HepG2 (cell line): ENCODE data around the gene PTCD1. TPM values are rescaled to one million over a fixed set of nuclear protein-coding genes. Genes with fewer than 3 reads are reported as not detected.

Experiments used
- ASH2L ChIP-seq: fragments of 300-600, 200-600 bp; sonication (generic); IDR thresholded peaks from 2 replicates; pipeline ENCODE4 v1.7.0; 2017; ENCODE audit warnings: low read depth, mild to moderate bottlenecking, moderate library complexity, mixed read lengths, low read length; ENCODE audit not compliant: insufficient read length
- CHCHD3 ChIP-seq: sonication (generic); formaldehyde crosslinking; IDR thresholded peaks from 2 replicates; pipeline ENCODE4 v1.8.0; 2022; ENCODE audit warnings: mild to moderate bottlenecking, missing genetic modification reagents, moderate library complexity
- EZH2 ChIP-seq: conservative IDR thresholded peaks from 2 replicates; pipeline ENCODE4 v1.6.1; 2012; ENCODE audit warnings: mild to moderate bottlenecking, low read depth, low read length, moderate library complexity
- KDM5A ChIP-seq: fragments of 200-600 bp; sonication (generic); IDR thresholded peaks from 2 replicates; pipeline ENCODE4 v1.7.0; 2018; ENCODE audit warnings: antibody characterized with exemption, mild to moderate bottlenecking, low read length, borderline replicate concordance
- MTA1 ChIP-seq: sonication (generic); formaldehyde crosslinking; IDR thresholded peaks from 2 replicates; pipeline ENCODE4 v1.4.0; 2020; ENCODE audit warnings: missing genetic modification reagents, mild to moderate bottlenecking, borderline replicate concordance
- MYNN ChIP-seq: sonication (generic); formaldehyde crosslinking; IDR thresholded peaks from 2 replicates; pipeline ENCODE4 v1.4.0; 2020; ENCODE audit warnings: mild to moderate bottlenecking, low read depth, missing genetic modification reagents
- NCOR1 ChIP-seq: fragments of 200-600 bp; sonication (generic); IDR thresholded peaks from 2 replicates; pipeline ENCODE4 v1.7.0; 2017; ENCODE audit warnings: antibody characterized with exemption, low read length, borderline replicate concordance
- RBAK ChIP-seq: sonication (generic); formaldehyde crosslinking; IDR thresholded peaks from 2 replicates; pipeline ENCODE4 v1.5.1; 2020; ENCODE audit warnings: mild to moderate bottlenecking, missing genetic modification reagents
- RFX1 ChIP-seq: fragments of 450-650 bp; IDR thresholded peaks from 2 replicates; pipeline ENCODE4 v1.6.1; 2017
- SALL2 ChIP-seq: sonication (generic); formaldehyde crosslinking; IDR thresholded peaks from 2 replicates; pipeline ENCODE4 v1.8.1; 2023; ENCODE audit warnings: mild to moderate bottlenecking, missing genetic modification reagents, inconsistent platforms
- YEATS4 ChIP-seq: sonication (generic); formaldehyde crosslinking; IDR thresholded peaks from 2 replicates; pipeline ENCODE4 v1.4.0; 2020; ENCODE audit warnings: missing genetic modification reagents, borderline replicate concordance
- ZBTB7A ChIP-seq: sonication (generic); formaldehyde crosslinking; IDR thresholded peaks from 2 replicates; pipeline ENCODE4 v1.8.0; 2022; ENCODE audit warnings: mild to moderate bottlenecking, missing genetic modification reagents
- ZC3H13 ChIP-seq: sonication (generic); formaldehyde crosslinking; IDR thresholded peaks from 2 replicates; pipeline ENCODE4 v1.8.1; 2023; ENCODE audit warnings: mild to moderate bottlenecking, missing genetic modification reagents, moderate library complexity
- ZFP36L1 ChIP-seq: sonication (generic); formaldehyde crosslinking; IDR thresholded peaks from 2 replicates; pipeline ENCODE4 v1.8.0; 2022; ENCODE audit warnings: mild to moderate bottlenecking, missing genetic modification reagents, moderate library complexity
- ZHX1 ChIP-seq: sonication (generic); formaldehyde crosslinking; IDR thresholded peaks from 2 replicates; pipeline ENCODE4 v1.8.1; 2022; ENCODE audit warnings: low read depth, mild to moderate bottlenecking, missing genetic modification reagents
- ZHX2 ChIP-seq, 2 experiments: sonication (generic) in 1 of 2; formaldehyde crosslinking in 1 of 2; IDR thresholded peaks; 2 replicates each; pipeline versions ENCODE4 v1.6.1 to v1.9.0; 2014 to 2022; ENCODE audit warnings: antibody characterized with exemption in 1 of 2, borderline replicate concordance in 1 of 2, inconsistent platforms in 1 of 2, low read depth in 1 of 2, missing genetic modification reagents in 1 of 2
- ZNF556 ChIP-seq: sonication (generic); formaldehyde crosslinking; IDR thresholded peaks from 2 replicates; pipeline ENCODE4 v1.4.0; 2020; ENCODE audit warnings: mild to moderate bottlenecking, missing genetic modification reagents, borderline replicate concordance
- ZNF740 ChIP-seq: sonication (generic); formaldehyde crosslinking; IDR thresholded peaks from 2 replicates; pipeline ENCODE4 v1.4.0; 2020; ENCODE audit warnings: missing genetic modification reagents
- ZSCAN12 ChIP-seq: sonication (generic); formaldehyde crosslinking; IDR thresholded peaks from 2 replicates; pipeline ENCODE4 v1.9.0; 2021; ENCODE audit warnings: mild to moderate bottlenecking, missing genetic modification reagents
- polyA plus RNA-seq, 8 experiments: library from polyadenylated mRNA; depleted of rRNA in 3 of 8; stranded (reverse) in 7 of 8; unstranded in 1 of 8; fragments of >200 nt; fragmentation: Illumina TruSeq in 4 of 8; extraction: Trizol in 4 of 8; gene quantifications; 2 replicates each; pipeline versions ENCODE4 v1.2.1 to v1.2.3, GENCODE V29; 2011 to 2016; ENCODE audit warnings: low read depth in 4 of 8, missing spikeins in 1 of 8, mixed read lengths in 1 of 8; ENCODE audit not compliant: insufficient read depth in 1 of 8
- total RNA-seq, 5 experiments: library from RNA; depleted of rRNA; stranded (reverse); fragments of >200 nt; fragmentation: Illumina TruSeq; extraction: Trizol; gene quantifications; 2 replicates each; pipeline ENCODE4 v1.2.3, GENCODE V29; 2016; ENCODE audit warnings: low read depth in 1 of 5

Gene PTCD1
- total and polyA plus RNA-seq, 2 of the 13 experiments (the other 11 are each of a cell fraction or from before 2014, with no cell fraction given), result 3.0 to 8.4 TPM

GRCh38 chr7:99374111-99375064 is 64.2 kb downstream of the PTCD1 start, which contains the start of gene ARPC1B (continued):
- no peak for TF ChIP-seq ZHX2 (IDR thresholded peaks at IDR 0.05; ENCODE audit: low read depth)
- TF ChIP-seq ZHX2 (CRISPR knock-in tag; IDR thresholded peaks at IDR 0.05; ENCODE audit: borderline replicate concordance), result no peak
- 0 out of 2 replicates have a peak, but pooled peaks have one; percentile 59 for TF ChIP-seq NCOR1
- TF ChIP-seq RFX1, result no peak
- TF ChIP-seq ZHX1 (CRISPR knock-in tag), result no peak
- no peak for TF ChIP-seq ZC3H13 (CRISPR knock-in tag)
- no peak for TF ChIP-seq ZBTB7A (CRISPR knock-in tag)
- TF ChIP-seq ZFP36L1 (CRISPR knock-in tag), result no peak; the same call in 1 of the 2 replicates
- peak; percentile 69 for TF ChIP-seq ASH2L
- TF ChIP-seq ZSCAN12 (CRISPR knock-in tag), result peak; percentile 66; the same call in 1 of the 2 replicates
- 0 out of 2 replicates have a peak, but pooled peaks have one; percentile 39 for TF ChIP-seq CHCHD3 (CRISPR knock-in tag)
- TF ChIP-seq ZNF740, result peak; percentile 72; the same call in 1 of the 2 replicates
- TF ChIP-seq YEATS4, result peak; percentile 28
- peak; percentile 43; the same call in 1 of the 2 replicates for TF ChIP-seq MYNN (CRISPR knock-in tag)
- no peak for TF ChIP-seq MTA1 (CRISPR knock-in tag)
- no peak for TF ChIP-seq EZH2
- peak; percentile 9; the same call in 1 of the 2 replicates for TF ChIP-seq SALL2
- TF ChIP-seq ZNF556 (CRISPR knock-in tag), result no peak
- peak; percentile 56; the same call in 1 of the 2 replicates for TF ChIP-seq KDM5A
- no peak for TF ChIP-seq RBAK (CRISPR knock-in tag)
